ENCODE results near the gene FAM83B. TPM values are rescaled to one million over a fixed set of nuclear protein-coding genes. Genes with fewer than 3 reads are reported as not detected.
A peak's percentile ranks its signal among the peaks of the same experiment; 100 is the strongest.

Gene FAM83B
- total and polyA plus RNA-seq, 10 of the 15 experiments (the other 5 are each of a cell fraction or from before 2014, with no cell fraction given) = 0.05 TPM; not detected in 9

DNA sequence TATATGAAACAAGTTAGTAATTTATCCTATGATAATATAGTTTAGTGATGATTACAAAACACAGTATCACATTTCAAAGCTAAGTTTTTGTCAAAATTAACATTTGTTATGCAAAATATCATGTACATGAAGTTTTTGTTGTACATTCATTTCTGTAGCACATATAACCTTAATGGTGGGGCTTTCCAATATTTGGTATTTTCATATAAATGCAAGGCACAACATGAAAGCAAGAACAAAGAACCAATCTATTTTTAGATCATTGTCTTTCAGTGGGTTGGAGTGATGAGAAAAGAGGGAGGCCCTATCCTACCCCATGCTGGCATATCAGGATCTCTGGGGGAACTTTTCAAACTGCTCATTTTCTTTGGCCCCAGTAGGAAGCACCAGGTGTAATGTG is 53.4 kb downstream of the FAM83B start (continued):
- TF ChIP-seq, protein P1, sequence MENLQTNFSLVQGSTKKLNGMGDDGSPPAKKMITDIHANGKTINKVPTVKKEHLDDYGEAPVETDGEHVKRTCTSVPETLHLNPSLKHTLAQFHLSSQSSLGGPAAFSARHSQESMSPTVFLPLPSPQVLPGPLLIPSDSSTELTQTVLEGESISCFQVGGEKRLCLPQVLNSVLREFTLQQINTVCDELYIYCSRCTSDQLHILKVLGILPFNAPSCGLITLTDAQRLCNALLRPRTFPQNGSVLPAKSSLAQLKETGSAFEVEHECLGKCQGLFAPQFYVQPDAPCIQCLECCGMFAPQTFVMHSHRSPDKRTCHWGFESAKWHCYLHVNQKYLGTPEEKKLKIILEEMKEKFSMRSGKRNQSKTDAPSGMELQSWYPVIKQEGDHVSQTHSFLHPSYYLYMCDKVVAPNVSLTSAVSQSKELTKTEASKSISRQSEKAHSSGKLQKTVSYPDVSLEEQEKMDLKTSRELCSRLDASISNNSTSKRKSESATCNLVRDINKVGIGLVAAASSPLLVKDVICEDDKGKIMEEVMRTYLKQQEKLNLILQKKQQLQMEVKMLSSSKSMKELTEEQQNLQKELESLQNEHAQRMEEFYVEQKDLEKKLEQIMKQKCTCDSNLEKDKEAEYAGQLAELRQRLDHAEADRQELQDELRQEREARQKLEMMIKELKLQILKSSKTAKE (IDR thresholded peaks at IDR 0.05; ENCODE audit: low read depth, poor library complexity, severe bottlenecking) = no peak
- no peak for TF ChIP-seq ASH2L (IDR thresholded peaks at IDR 0.05; ENCODE audit: borderline replicate concordance, low read depth)
- TF ChIP-seq CEBPB (IDR thresholded peaks at IDR 0.05; ENCODE audit: borderline replicate concordance in 1 of 2, low read depth in 2 of 2, low read length in 2 of 2) = no peak
- TF ChIP-seq STAT3 (IDR thresholded peaks at IDR 0.05; ENCODE audit: low read depth, low read length) = no peak
- TF ChIP-seq, protein P2, sequence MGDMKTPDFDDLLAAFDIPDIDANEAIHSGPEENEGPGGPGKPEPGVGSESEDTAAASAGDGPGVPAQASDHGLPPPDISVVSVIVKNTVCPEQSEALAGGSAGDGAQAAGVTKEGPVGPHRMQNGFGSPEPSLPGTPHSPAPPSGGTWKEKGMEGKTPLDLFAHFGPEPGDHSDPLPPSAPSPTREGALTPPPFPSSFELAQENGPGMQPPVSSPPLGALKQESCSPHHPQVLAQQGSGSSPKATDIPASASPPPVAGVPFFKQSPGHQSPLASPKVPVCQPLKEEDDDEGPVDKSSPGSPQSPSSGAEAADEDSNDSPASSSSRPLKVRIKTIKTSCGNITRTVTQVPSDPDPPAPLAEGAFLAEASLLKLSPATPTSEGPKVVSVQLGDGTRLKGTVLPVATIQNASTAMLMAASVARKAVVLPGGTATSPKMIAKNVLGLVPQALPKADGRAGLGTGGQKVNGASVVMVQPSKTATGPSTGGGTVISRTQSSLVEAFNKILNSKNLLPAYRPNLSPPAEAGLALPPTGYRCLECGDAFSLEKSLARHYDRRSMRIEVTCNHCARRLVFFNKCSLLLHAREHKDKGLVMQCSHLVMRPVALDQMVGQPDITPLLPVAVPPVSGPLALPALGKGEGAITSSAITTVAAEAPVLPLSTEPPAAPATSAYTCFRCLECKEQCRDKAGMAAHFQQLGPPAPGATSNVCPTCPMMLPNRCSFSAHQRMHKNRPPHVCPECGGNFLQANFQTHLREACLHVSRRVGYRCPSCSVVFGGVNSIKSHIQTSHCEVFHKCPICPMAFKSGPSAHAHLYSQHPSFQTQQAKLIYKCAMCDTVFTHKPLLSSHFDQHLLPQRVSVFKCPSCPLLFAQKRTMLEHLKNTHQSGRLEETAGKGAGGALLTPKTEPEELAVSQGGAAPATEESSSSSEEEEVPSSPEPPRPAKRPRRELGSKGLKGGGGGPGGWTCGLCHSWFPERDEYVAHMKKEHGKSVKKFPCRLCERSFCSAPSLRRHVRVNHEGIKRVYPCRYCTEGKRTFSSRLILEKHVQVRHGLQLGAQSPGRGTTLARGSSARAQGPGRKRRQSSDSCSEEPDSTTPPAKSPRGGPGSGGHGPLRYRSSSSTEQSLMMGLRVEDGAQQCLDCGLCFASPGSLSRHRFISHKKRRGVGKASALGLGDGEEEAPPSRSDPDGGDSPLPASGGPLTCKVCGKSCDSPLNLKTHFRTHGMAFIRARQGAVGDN (IDR thresholded peaks at IDR 0.05) = no peak
- TF ChIP-seq, protein P3, sequence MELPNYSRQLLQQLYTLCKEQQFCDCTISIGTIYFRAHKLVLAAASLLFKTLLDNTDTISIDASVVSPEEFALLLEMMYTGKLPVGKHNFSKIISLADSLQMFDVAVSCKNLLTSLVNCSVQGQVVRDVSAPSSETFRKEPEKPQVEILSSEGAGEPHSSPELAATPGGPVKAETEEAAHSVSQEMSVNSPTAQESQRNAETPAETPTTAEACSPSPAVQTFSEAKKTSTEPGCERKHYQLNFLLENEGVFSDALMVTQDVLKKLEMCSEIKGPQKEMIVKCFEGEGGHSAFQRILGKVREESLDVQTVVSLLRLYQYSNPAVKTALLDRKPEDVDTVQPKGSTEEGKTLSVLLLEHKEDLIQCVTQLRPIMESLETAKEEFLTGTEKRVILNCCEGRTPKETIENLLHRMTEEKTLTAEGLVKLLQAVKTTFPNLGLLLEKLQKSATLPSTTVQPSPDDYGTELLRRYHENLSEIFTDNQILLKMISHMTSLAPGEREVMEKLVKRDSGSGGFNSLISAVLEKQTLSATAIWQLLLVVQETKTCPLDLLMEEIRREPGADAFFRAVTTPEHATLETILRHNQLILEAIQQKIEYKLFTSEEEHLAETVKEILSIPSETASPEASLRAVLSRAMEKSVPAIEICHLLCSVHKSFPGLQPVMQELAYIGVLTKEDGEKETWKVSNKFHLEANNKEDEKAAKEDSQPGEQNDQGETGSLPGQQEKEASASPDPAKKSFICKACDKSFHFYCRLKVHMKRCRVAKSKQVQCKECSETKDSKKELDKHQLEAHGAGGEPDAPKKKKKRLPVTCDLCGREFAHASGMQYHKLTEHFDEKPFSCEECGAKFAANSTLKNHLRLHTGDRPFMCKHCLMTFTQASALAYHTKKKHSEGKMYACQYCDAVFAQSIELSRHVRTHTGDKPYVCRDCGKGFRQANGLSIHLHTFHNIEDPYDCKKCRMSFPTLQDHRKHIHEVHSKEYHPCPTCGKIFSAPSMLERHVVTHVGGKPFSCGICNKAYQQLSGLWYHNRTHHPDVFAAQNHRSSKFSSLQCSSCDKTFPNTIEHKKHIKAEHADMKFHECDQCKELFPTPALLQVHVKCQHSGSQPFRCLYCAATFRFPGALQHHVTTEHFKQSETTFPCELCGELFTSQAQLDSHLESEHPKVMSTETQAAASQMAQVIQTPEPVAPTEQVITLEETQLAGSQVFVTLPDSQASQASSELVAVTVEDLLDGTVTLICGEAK (IDR thresholded peaks at IDR 0.05; ENCODE audit: borderline replicate concordance) = no peak
- TF ChIP-seq BACH1 (IDR thresholded peaks at IDR 0.05; ENCODE audit: borderline replicate concordance) = no peak
- TF ChIP-seq ZNF622 (IDR thresholded peaks at IDR 0.05) = no peak
- no peak for TF ChIP-seq TCF7 (IDR thresholded peaks at IDR 0.05; ENCODE audit: borderline replicate concordance)
- TF ChIP-seq FOS (IDR thresholded peaks at IDR 0.05; ENCODE audit: borderline replicate concordance, extremely low read depth, insufficient read length) = no peak
- no peak for TF ChIP-seq HDAC2 (IDR thresholded peaks at IDR 0.05)
- TF ChIP-seq NFYA (IDR thresholded peaks at IDR 0.05; ENCODE audit: borderline replicate concordance, low read depth, low read length) = no peak
- no peak for TF ChIP-seq DPF2 (IDR thresholded peaks at IDR 0.05)
- TF ChIP-seq PAX5 (IDR thresholded peaks at IDR 0.05; ENCODE audit: borderline replicate concordance, low read depth, low read length) = no peak
- no peak for TF ChIP-seq NR2F1 (conservative IDR thresholded peaks at IDR 0.05)
- TF ChIP-seq, protein P4, sequence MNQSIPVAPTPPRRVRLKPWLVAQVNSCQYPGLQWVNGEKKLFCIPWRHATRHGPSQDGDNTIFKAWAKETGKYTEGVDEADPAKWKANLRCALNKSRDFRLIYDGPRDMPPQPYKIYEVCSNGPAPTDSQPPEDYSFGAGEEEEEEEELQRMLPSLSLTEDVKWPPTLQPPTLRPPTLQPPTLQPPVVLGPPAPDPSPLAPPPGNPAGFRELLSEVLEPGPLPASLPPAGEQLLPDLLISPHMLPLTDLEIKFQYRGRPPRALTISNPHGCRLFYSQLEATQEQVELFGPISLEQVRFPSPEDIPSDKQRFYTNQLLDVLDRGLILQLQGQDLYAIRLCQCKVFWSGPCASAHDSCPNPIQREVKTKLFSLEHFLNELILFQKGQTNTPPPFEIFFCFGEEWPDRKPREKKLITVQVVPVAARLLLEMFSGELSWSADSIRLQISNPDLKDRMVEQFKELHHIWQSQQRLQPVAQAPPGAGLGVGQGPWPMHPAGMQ (IDR thresholded peaks at IDR 0.05; ENCODE audit: borderline replicate concordance) = no peak
- TF ChIP-seq, protein P5, sequence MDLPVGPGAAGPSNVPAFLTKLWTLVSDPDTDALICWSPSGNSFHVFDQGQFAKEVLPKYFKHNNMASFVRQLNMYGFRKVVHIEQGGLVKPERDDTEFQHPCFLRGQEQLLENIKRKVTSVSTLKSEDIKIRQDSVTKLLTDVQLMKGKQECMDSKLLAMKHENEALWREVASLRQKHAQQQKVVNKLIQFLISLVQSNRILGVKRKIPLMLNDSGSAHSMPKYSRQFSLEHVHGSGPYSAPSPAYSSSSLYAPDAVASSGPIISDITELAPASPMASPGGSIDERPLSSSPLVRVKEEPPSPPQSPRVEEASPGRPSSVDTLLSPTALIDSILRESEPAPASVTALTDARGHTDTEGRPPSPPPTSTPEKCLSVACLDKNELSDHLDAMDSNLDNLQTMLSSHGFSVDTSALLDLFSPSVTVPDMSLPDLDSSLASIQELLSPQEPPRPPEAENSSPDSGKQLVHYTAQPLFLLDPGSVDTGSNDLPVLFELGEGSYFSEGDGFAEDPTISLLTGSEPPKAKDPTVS (IDR thresholded peaks at IDR 0.05; ENCODE audit: low read depth, low read length) = no peak
- peak; percentile 86 for TF ChIP-seq NFIC (IDR thresholded peaks at IDR 0.05; ENCODE audit: low read depth, low read length)
- TF ChIP-seq TARDBP (IDR thresholded peaks at IDR 0.05; ENCODE audit: borderline replicate concordance) = no peak

All from GM12878 (cell line).